A673 (cell line): ENCODE results near the gene TAS2R7.
"Not testable (repeated sequence)": the region's sequence is repeated elsewhere in the genome, so short reads cannot be mapped to it uniquely, and the experiment has no call there.

Experiments used
- CTCF ChIP-seq: fragments of 300-800, 200-600 bp; sonication (generic); conservative IDR thresholded peaks from 2 replicates; pipeline ENCODE4 v1.5.1; 2017; ENCODE audit warnings: low read depth, mild to moderate bottlenecking, antibody characterized with exemption, low read length, moderate library complexity, mixed read lengths
- EZH2 ChIP-seq: fragments of 200-600 bp; sonication (generic); IDR thresholded peaks from 2 replicates; pipeline ENCODE4 v1.6.1; 2017; ENCODE audit warnings: borderline replicate concordance, low read depth, mild to moderate bottlenecking, mixed read lengths, antibody characterized with exemption, low read length; ENCODE audit not compliant: poor library complexity, severe bottlenecking

- TF ChIP-seq CTCF, EZH2: not testable (repeated sequence)
These were observed 10.7 kb downstream of the TAS2R7 start for GRCh38 chr12:10791769-10792168.
